Spinal cord (tissue), 10 donors: Measurements from ENCODE around the gene HAUS6. TPM values are rescaled to one million over a fixed set of nuclear protein-coding genes. Genes with fewer than 3 reads are reported as not detected.
A peak's percentile ranks its signal among the peaks of the same experiment; 100 is the strongest.
"Not testable (repeated sequence)": the region's sequence is repeated elsewhere in the genome, so short reads cannot be mapped to it uniquely, and the experiment has no call there.

Experiments
- DNase-seq, 6 donors: peaks; one replicate each; pipeline versions ENCODE4 v3.0.0 to v3.0.0-alpha.2; 2013 to 2015; ENCODE audit warnings: low spot score in 6 of 6, low read depth in 4 of 6
- H3K27ac ChIP-seq: one replicate; pipeline ENCODE4 v1.5.1; 2013; ENCODE audit warnings: low read depth, low read length, control low read depth
- H3K27me3 ChIP-seq: one replicate; pipeline ENCODE4 v1.6.1; 2013; ENCODE audit warnings: low read length; ENCODE audit not compliant: control insufficient read depth, insufficient read depth
- H3K36me3 ChIP-seq: one replicate; pipeline ENCODE4 v1.6.1; 2013; ENCODE audit warnings: low read length; ENCODE audit not compliant: control insufficient read depth, insufficient read depth
- H3K4me1 ChIP-seq: one replicate; pipeline ENCODE4 v1.6.1; 2013; ENCODE audit warnings: low read length; ENCODE audit not compliant: control insufficient read depth, insufficient read depth
- H3K4me3 ChIP-seq: one replicate; pipeline ENCODE4 v1.5.1; 2013; ENCODE audit warnings: low read depth, low read length, control low read depth
- H3K9me3 ChIP-seq: one replicate; pipeline ENCODE4 v1.6.1; 2013; ENCODE audit warnings: low read length; ENCODE audit not compliant: control insufficient read depth, insufficient read depth
- WGBS: methylation state at CpG from one replicate; pipeline ENCODE4 v1.1.5; 2013; ENCODE audit warnings: missing lambda C conversion rate; ENCODE audit not compliant: insufficient coverage; 5-methylcytosine and 5-hydroxymethylcytosine counted together
- polyA plus RNA-seq, 2 donors: library from polyadenylated mRNA; unstranded; fragments of 120-200 nt; gene quantifications; one replicate each; pipeline ENCODE4 v1.2.1, GENCODE V29; 2013; ENCODE audit not compliant: insufficient read length in 2 of 2
- total RNA-seq, 2 donors: library from RNA; depleted of rRNA in 1 of 2; stranded (reverse); fragments of 120-200 nt in 1 of 2; fragments of >200 nt in 1 of 2; gene quantifications; one replicate each; pipeline versions ENCODE4 v1.2.3 to v1.2.4, GENCODE V29; 2013 to 2014
- donor health status: healthy.

Gene HAUS6
- total and polyA plus RNA-seq, 4 donors: 15.3 to 24.6 (median 22.1) TPM

DNA sequence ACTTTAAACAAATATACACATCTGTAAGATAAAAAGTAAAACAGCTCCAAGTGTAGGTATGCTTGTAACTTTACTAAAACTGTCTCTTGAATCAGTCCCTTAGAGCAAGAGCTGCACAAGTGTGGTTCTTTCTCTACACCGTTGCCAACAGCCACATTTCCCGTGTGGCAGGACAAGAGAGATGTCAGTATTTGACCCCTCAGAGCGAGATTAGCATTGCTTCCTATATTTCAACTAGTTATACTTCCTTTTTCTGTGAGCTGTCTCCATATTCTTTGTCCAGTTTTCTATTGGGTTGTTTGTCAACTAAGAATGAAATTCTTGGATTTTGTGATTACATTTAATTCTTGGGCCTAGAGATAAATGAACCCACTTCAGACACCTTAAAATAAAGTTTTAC, 16.5 kb upstream of the HAUS6 start:
- WGBS: 89% methylated on average over 2 of the region's 3 CpGs
- H3K9me3 ChIP-seq: no peaks in the 10 kb centered on the region
- no peak overlapping the region for H3K4me3 ChIP-seq
- peaks cover 18% of the 10 kb centered on the region for H3K36me3 ChIP-seq
- no peak overlapping the region for H3K27ac ChIP-seq
- no peak for DNase-seq
- no peaks in the 10 kb centered on the region for H3K4me1 ChIP-seq
- no peaks in the 10 kb centered on the region for H3K27me3 ChIP-seq

DNA sequence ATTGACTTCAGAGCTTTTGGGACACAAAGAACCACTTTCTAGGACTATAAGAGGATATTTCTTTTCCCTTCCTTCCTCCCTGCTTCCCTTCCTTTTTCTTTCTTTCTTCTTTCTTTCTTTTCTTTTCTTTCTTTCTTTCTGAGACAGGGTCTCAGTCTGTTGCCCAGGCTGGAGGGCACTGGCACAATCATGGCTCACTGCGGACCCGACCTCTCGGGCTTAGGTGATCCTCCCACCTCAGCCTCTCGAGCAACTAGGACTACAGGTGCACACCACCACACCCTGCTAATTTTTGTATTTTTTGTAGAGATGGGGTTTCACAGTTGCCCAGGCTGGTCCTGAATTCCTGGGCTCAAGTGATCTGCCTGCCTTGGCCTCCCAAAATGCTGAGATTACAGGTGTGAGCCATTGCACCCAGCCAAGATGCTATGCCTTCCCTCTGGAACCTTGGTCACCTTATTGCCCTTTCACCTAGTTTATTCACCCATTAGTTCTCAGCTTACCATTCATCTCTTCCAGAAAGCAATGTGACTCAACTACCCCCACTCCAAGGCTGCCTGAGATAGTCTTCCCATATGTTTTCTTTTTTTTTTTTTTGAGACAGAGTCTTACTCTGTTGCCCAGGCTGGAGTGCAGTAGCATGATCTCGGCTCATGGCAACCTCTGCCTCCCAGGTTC, 14.5 kb upstream of the HAUS6 start:
- H3K27ac ChIP-seq: no peak overlapping the region
- WGBS: 100% methylated on average over 1 of the region's 5 CpGs

DNA sequence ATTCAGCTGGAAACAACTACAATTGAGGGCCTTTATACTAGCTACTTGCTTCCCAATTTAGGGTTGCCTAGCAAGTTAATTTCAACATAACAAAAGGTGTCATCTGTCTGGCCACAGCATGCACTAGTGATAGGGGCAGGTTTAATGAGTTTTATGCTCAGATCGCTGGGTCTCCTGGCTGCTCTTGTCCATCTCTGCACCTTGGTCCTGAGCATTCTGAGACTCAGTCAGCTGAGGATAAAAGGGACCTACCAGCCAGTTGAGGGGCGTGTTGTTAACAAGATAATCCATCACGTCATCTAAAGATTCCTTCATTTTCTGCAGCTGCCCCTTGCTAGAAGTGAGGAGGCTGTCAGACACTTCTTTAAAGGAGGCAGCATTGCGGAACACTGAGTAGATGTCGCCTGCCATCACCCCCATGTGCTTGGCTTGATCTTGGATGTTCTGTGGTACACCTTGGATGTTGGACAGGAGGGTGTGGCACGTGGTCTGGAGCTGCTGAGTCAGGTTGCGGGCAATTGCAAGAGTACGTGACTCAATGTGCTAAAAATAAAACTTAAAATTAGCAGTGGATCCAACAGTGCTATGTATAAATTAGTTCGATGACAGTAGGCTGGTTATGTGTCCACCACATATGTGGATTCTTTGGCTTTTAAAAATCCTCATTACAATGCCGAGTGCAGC, 13.5 kb upstream of the HAUS6 start:
- Histone ChIP-seq H3K9me3 (no peaks in the 10 kb centered on the region), H3K36me3 (peaks cover 21% of the 10 kb centered on the region), H3K27ac (no peak overlapping the region), H3K4me3 (no peak overlapping the region), H3K27me3 (no peaks in the 10 kb centered on the region), H3K4me1 (no peaks in the 10 kb centered on the region)
- 90% methylated on average over 5 of the region's 10 CpGs for WGBS
- DNase-seq: no peak

More for the DNA sequence above, 14.5 kb upstream of the HAUS6 start:
- no peaks in the 10 kb centered on the region for H3K9me3 ChIP-seq
- H3K4me3 ChIP-seq: no peak overlapping the region
- H3K36me3 ChIP-seq: peaks cover 21% of the 10 kb centered on the region
- H3K4me1 ChIP-seq: no peaks in the 10 kb centered on the region
- DNase-seq: no peak
- no peaks in the 10 kb centered on the region for H3K27me3 ChIP-seq

DNA sequence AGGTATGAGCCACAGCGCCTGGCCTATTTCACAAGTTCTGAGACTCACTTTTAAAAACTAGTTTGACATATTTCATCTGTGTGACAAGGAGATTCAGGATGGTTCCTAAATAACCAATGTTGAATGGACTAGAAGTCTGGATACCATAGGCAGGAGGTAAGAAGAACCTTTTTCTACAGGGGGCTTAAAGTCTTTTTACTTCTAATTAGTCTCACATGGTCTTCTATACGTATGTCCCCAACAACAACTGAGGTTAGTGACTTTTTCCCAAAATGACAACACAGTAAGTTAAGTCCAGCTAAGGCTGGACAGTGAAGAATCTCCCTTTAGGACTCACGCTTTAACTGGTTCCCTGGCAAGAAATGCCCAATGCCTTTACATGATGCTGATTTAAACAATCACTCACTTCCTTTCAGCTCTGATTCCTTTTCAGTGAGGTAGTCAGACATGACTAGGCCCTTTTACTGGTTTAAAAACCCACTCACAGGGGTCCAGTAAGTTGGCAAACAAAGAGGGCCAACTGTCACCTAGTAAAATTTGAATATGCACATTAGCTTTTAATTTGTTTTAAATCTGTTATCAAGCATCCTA, 12.1 kb upstream of the HAUS6 start:
- H3K36me3 ChIP-seq: peaks cover 10% of the 10 kb centered on the region

DNA sequence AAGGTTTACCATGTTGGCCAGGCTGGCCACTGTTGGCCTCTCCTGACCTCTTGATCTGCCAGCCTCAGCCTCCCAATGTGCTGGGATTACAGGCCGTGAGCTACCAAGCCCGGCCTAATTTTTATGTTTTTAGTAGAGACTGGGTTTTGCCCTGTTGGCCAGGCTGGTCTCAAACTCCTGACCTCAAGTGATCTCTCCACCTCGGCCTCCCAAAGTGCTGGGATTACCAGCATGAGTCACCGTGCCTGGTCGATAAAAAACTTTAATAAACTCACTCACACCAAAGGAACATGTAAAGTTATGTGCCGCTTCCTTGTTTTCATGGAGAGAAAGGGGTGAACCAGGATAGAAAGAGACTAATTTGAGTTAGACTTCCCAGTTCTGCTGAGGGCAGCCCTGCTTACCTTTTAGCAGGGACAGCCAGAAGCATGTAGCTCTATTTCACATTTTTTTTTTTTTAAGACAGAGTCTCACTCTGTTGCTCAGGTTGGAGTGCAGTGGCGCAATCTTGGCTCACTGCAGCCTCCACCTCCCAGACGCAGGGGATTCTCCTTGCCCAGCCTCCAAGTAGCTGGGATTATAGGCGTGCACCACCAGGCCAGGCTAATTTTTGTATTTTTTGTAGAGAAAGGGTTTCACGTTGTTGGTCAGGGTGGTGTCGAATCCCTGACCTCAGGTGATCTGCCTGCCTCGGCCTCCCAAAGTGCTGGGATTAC, 11.4 kb upstream of the HAUS6 start:
- Histone ChIP-seq H3K9me3 (no peaks in the 10 kb centered on the region), H3K4me1 (no peaks in the 10 kb centered on the region), H3K27ac (no peak overlapping the region), H3K4me3 (no peak overlapping the region), H3K36me3 (peaks cover 10% of the 10 kb centered on the region), H3K27me3 (no peaks in the 10 kb centered on the region)
- no peak for DNase-seq
- 96% methylated on average over 3 of the region's 12 CpGs for WGBS

More for the DNA sequence above, 12.1 kb upstream of the HAUS6 start:
- DNase-seq: no peak
- H3K27ac ChIP-seq: no peak overlapping the region
- no peaks in the 10 kb centered on the region for H3K27me3 ChIP-seq
- whole genome bisulfite sequencing: 85% methylated on average over 2 of the region's 3 CpGs
- H3K4me1 ChIP-seq: no peaks in the 10 kb centered on the region
- no peak overlapping the region for H3K4me3 ChIP-seq
- no peaks in the 10 kb centered on the region for H3K9me3 ChIP-seq

DNA sequence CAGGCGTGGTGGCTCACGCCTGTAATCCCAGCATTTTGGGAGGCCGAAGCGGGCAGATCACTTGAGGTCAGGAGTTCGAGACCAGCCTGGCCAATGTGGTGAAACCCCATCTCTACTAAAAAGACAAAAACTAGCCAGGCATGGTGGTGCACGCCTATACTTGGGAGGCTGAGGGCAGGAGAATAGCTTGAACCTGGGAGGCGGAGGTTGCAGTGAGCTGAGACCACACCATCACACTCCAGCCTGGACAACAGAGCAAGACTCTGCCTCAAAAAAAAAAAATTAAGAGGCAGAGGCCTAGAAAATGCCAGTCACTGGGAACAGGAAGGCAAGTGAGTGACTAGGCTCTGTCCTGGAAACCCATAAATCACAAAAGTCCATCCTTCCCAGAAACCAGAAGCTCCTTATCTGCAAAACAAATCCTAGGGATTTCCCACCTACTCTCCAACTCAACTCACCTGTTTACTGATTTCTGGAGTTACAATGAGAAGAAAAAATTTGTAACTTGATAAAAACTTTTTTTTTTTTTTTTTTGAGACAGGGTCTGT, 10.4 kb upstream of the HAUS6 start:
- not testable (repeated sequence) for H3K27me3 ChIP-seq, H3K4me3 ChIP-seq, H3K4me1 ChIP-seq, H3K27ac ChIP-seq, DNase-seq, H3K9me3 ChIP-seq
- WGBS: no CpG with 5 or more reads among the region's 7 CpGs
- peaks cover 10% of the 10 kb centered on the region for H3K36me3 ChIP-seq

DNA sequence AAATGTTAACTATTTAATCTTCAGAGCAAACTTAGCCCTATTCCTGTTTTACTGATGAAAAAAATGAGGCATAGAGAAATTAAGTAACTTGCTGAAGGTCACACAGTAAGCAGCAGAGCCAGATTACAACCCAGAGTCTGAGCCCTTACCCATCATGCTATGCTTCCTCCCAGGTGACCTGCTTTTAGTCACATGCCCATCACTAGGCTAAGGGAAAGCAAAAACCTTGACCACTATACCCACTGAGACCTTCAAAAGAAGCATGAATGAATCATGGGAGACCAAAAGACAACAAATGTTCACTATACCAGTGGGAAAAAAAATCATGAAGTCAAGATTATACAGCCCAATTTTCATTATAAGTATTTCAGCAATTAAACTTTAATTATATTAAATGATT, 5.3 kb upstream of the HAUS6 start:
- no peaks in the 10 kb centered on the region for H3K27me3 ChIP-seq
- H3K27ac ChIP-seq: no peak overlapping the region
- H3K9me3 ChIP-seq: no peaks in the 10 kb centered on the region
- peaks cover 7% of the 10 kb centered on the region for H3K4me1 ChIP-seq
- no peak overlapping the region for H3K4me3 ChIP-seq
- DNase-seq: no peak
- H3K36me3 ChIP-seq: no peaks in the 10 kb centered on the region

DNA sequence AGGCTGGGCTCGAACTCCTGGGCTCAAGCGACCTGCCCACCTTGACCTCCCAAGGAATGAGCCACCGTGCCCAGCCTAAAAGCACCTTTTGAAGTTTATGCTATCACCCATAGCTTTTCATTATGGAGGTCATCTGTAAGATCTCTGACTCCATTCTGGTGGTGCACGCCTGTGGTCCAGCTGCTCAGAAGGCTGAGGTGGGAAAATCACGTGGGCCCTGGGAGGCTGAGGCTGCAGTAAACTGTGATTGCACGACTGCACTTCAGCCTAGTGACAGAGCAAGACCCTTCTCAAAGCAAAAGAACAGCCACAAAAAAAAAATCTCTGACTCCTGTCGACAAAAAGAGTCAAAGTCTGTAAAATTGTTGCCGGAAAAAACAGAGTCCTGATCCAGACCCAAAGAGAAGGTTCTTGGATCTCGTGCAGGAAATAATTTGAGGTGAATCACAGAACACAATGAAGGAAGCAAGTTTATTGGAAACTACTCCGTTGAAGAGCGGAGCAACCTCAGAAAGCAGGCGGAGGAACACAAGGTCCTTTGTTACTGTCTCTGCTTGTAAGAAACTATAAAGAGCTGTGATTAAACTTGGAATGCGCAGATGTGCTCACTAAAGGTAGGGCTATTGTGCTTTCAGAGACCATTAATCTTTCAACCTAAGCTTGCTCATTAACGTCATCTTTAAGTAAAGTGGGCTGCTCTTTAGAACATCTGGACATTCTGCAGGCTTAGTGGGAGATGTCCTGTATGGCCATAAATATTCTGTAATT, 2.0 kb upstream of the HAUS6 start:
- Histone ChIP-seq H3K4me1 (peaks cover 23% of the 10 kb centered on the region), H3K9me3 (no peaks in the 10 kb centered on the region), H3K27ac (no peak overlapping the region), H3K36me3 (peaks cover 7% of the 10 kb centered on the region), H3K4me3 (no peak overlapping the region), H3K27me3 (no peaks in the 10 kb centered on the region)
- whole genome bisulfite sequencing: 21% methylated on average over 8 of the region's 14 CpGs
- DNase-seq: peak in 2 of 6 donors; percentile 4 to 19

DNA sequence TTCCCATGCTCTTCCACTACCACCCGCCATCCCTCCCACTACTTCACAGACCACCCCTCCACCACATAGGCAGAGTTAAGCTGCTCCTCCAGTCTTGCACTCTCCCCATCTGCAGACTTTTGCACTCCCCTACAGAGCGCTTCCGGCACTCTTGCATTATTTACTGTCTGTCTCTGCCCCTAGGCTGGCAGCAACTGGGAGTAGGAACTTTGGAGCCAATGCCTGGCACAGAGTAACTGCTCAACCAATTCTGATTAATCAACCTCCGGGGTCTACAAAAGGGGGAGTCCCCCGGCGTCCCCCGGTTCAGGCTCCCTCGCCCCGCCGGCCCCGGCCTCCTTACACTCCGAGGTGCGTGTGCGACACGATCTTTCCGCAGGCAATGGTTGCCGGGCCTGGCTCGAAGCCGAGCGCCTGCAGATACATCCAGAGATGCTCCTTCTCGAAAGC, 498 bp downstream of the HAUS6 start:
- peak overlapping the region; percentile 53 for H3K4me3 ChIP-seq
- peaks cover 23% of the 10 kb centered on the region for H3K4me1 ChIP-seq

More for the DNA sequence above, 498 bp downstream of the HAUS6 start:
- H3K27me3 ChIP-seq: no peaks in the 10 kb centered on the region
- H3K36me3 ChIP-seq: peaks cover 9% of the 10 kb centered on the region
- peak in 2 of 6 donors; percentile 31 to 41 for DNase-seq
- WGBS: under 1% methylated on average over 21 of the region's 21 CpGs
- H3K27ac ChIP-seq: peak overlapping the region; percentile 98
- no peaks in the 10 kb centered on the region for H3K9me3 ChIP-seq
